Panc1 (cell line): ENCODE results near the gene COL4A2. TPM values are rescaled to one million over a fixed set of nuclear protein-coding genes. Genes with fewer than 3 reads are reported as not detected.

Experiments used
- ATAC-seq: fragments of 200-7000 bp; cut with Tn5 transposase; 2 replicates; pipeline ENCODE4 v1.9.1; 2020; ENCODE audit warnings: mild to moderate bottlenecking, moderate library complexity
- BruUV-seq: library from RNA; stranded (reverse); fragments of 400-500 nt; replicated peaks from 2 replicates; lab custom pipeline; 2021; lab: Mats Ljungman, UMichigan
- CTCF ChIA-PET: fragments of 300-600 bp; sonication (Branson Sonifier 250); formaldehyde crosslinking; loops from one replicate; lab custom pipeline; 2022; ENCODE audit warnings: antibody characterized with exemption; lab: Charles Lee
- POLR2A ChIA-PET: fragments of 300-600 bp; sonication (Branson Sonifier 250); formaldehyde crosslinking; loops from one replicate; lab custom pipeline; 2022; ENCODE audit warnings: antibody characterized with exemption; lab: Charles Lee
- DNase-seq: peaks from one replicate; pipeline ENCODE4 v3.0.0-alpha.2; 2010; ENCODE audit warnings: low read depth, low spot score
- H3K27ac ChIP-seq: 2 replicates; pipeline ENCODE4 v1.5.1; 2011; ENCODE audit warnings: mild to moderate bottlenecking, low read length, inconsistent platforms
- H3K27me3 ChIP-seq: fragments of 200-500 bp; sonication (Bioruptor generic); 2 replicates; pipeline ENCODE4 v1.6.0; 2014; ENCODE audit warnings: low read length, inconsistent platforms; ENCODE audit not compliant: control insufficient read depth, insufficient read depth
- H3K36me3 ChIP-seq: fragments of 200-500 bp; sonication (Bioruptor generic); 2 replicates; pipeline ENCODE4 v1.5.1; 2014; ENCODE audit warnings: inconsistent platforms, mild to moderate bottlenecking, low read length, moderate library complexity; ENCODE audit not compliant: control insufficient read depth, insufficient read depth
- H3K4me1 ChIP-seq: 2 replicates; pipeline ENCODE4 v1.5.1; 2011; ENCODE audit warnings: inconsistent platforms, mild to moderate bottlenecking, low read length, moderate library complexity; ENCODE audit not compliant: control insufficient read depth, insufficient read depth
- H3K4me3 ChIP-seq, 2 experiments: 2 replicates each; pipeline ENCODE4 v1.5.1; 2011 to 2012; ENCODE audit warnings: low read depth in 2 of 2, low read length in 2 of 2, mild to moderate bottlenecking in 2 of 2, inconsistent platforms in 1 of 2, moderate library complexity in 1 of 2
- H3K9me3 ChIP-seq: fragments of 200-500 bp; sonication (Bioruptor generic); 2 replicates; pipeline ENCODE4 v1.5.1; 2014; ENCODE audit warnings: low read depth, mild to moderate bottlenecking, inconsistent platforms, low read length, moderate library complexity; ENCODE audit not compliant: control insufficient read depth, insufficient read depth
- CTCF ChIP-seq: fragments of 450-650 bp; IDR thresholded peaks from 2 replicates; pipeline ENCODE4 v1.5.1; 2017; ENCODE audit warnings: mild to moderate bottlenecking
- POLR2AphosphoS5 ChIP-seq: IDR thresholded peaks from 2 replicates; pipeline ENCODE4 v1.6.1; 2012; ENCODE audit warnings: mild to moderate bottlenecking, low read depth, low read length, moderate library complexity
- REST ChIP-seq, 2 experiments: IDR thresholded peaks; 2 replicates each; pipeline ENCODE4 v1.6.1; 2011 to 2012; ENCODE audit warnings: low read depth in 2 of 2, control low read depth in 1 of 2, low read length in 1 of 2, mild to moderate bottlenecking in 1 of 2, moderate library complexity in 1 of 2; ENCODE audit not compliant: insufficient read depth in 1 of 2
- SIN3A ChIP-seq: IDR thresholded peaks from 2 replicates; pipeline ENCODE4 v1.6.1; 2012; ENCODE audit warnings: low read depth, mild to moderate bottlenecking, low read length, moderate library complexity, borderline replicate concordance; ENCODE audit not compliant: insufficient read depth
- TCF7L2 ChIP-seq: IDR thresholded peaks from 2 replicates; pipeline ENCODE4 v1.6.1; 2011; ENCODE audit warnings: mild to moderate bottlenecking, low read depth, low read length, inconsistent platforms
- in situ Hi-C: cut with HindIII; loops from 2 replicates; pipeline ENCODE4 v1.10.0; 2016; ENCODE audit warnings: low sequenced_read_pairs, low pct_unique_long_range_greater_than_20kb
- intact Hi-C: fragments of 100-400 bp; cut with micrococcal nuclease; formaldehyde crosslinking; loops from one replicate; pipeline ENCODE4 v1.10.0; 2022; ENCODE audit not compliant: unreplicated experiment
- total RNA-seq: library from RNA; stranded (reverse); gene quantifications from one replicate; pipeline ENCODE4 v1.2.1, GENCODE V29; 2021; ENCODE audit not compliant: unreplicated experiment

The COL4A2 gene
- total RNA-seq, 1 experiment from 2014 or later = 3.0 TPM

GRCh38 chr13:110436786-110437370 lies 129.8 kb downstream of the COL4A2 start:
- no peak for TF ChIP-seq SIN3A
- no peak for TF ChIP-seq TCF7L2
- no peak for TF ChIP-seq POLR2AphosphoS5
- no peak for TF ChIP-seq REST (IDR thresholded peaks at IDR 0.05; ENCODE audit: insufficient read depth in 1 of 2, low read depth in 2 of 2, low read length in 1 of 2)
- TF ChIP-seq CTCF = no peak

GRCh38 chr13:110438211-110438610 lies 131.1 kb downstream of the COL4A2 start:
- BruUV-seq = no TSS peak
- no peak for TF ChIP-seq POLR2AphosphoS5
- TF ChIP-seq REST (IDR thresholded peaks at IDR 0.05; ENCODE audit: insufficient read depth in 1 of 2, low read depth in 2 of 2, low read length in 1 of 2) = no peak
- no peak for TF ChIP-seq SIN3A
- TF ChIP-seq CTCF = no peak
- TF ChIP-seq TCF7L2 = no peak
- ATAC-seq = no peak
- no peak for DNase-seq
- intact Hi-C loops = no loop called here
- Histone ChIP-seq H3K4me3 (no peak overlapping the region), H3K27me3 (no peaks in the 10 kb centered on the region), H3K27ac (no peak overlapping the region), H3K9me3 (no peaks in the 10 kb centered on the region), H3K4me1 (no peaks in the 10 kb centered on the region), H3K36me3 (no peaks in the 10 kb centered on the region)
- ChIA-PET POLR2A (no interaction called here), CTCF (no interaction called here)
- in situ Hi-C loops = no loop called here

More at GRCh38 chr13:110436786-110437370, 129.8 kb downstream of the COL4A2 start:
- Histone ChIP-seq H3K9me3 (no peaks in the 10 kb centered on the region), H3K4me1 (no peaks in the 10 kb centered on the region), H3K4me3 (no peak overlapping the region), H3K27me3 (no peaks in the 10 kb centered on the region), H3K27ac (no peak overlapping the region), H3K36me3 (no peaks in the 10 kb centered on the region)
- intact Hi-C loops (no loop called here), in situ Hi-C loops (no loop called here)
- POLR2A ChIA-PET = no interaction called here
- ATAC-seq (no peak), DNase-seq (no peak)
- CTCF ChIA-PET = no interaction called here
- BruUV-seq = no TSS peak
